H7 (cell line): ENCODE results near the gene CPLX1. TPM values are rescaled to one million over a fixed set of nuclear protein-coding genes. Genes with fewer than 3 reads are reported as not detected.
"Not testable (repeated sequence)": the region's sequence is repeated elsewhere in the genome, so short reads cannot be mapped to it uniquely, and the experiment has no call there.

Experiments
- DNase-seq: peaks from one replicate; pipeline ENCODE4 v3.0.0; 2012
- H3K27me3 ChIP-seq: 2 replicates; pipeline ENCODE4 v1.6.0; 2011; ENCODE audit warnings: mild to moderate bottlenecking, low read length; ENCODE audit not compliant: control insufficient read depth, insufficient read depth
- H3K36me3 ChIP-seq: replicated peaks from 2 replicates; pipeline ENCODE4 v1.5.1; 2011; ENCODE audit warnings: low read length; ENCODE audit not compliant: control insufficient read depth, insufficient read depth
- H3K4me3 ChIP-seq: 2 replicates; pipeline ENCODE4 v1.5.1; 2011; ENCODE audit warnings: low read depth, mild to moderate bottlenecking, control low read depth, low read length, moderate library complexity; ENCODE audit not compliant: insufficient read depth
- total RNA-seq: library from RNA; depleted of rRNA; stranded (reverse); fragments of >200 nt; shearing (Covaris generic); gene quantifications from 2 replicates; pipeline ENCODE4 v1.2.3, GENCODE V29; 2014

Gene CPLX1
- total RNA-seq, 1 experiment from 2014 or later, result 0.62 TPM

DNA sequence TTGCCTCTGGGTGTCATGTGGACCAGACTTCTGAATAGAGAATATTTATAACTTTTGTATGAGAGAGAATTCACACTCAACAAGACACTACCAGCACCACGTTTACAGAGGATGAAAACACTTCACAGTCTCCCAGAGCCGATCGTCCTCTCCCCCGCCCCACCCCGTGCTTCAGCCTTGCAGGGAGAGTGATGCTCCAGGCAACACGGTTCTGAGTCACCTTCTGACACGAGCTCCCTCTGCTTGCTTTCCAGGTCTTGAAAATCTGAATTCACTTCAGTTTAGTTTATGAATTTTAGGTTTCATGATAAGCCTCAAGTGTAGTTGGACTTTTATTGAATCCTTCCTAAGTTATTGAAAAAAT, 59.8 kb downstream of the CPLX1 start:
- no peaks in the 10 kb centered on the region for H3K27me3 ChIP-seq
- peak; percentile 62 for DNase-seq
- no peak overlapping the region for H3K4me3 ChIP-seq
- peaks cover 20% of the 10 kb centered on the region for H3K36me3 ChIP-seq

DNA sequence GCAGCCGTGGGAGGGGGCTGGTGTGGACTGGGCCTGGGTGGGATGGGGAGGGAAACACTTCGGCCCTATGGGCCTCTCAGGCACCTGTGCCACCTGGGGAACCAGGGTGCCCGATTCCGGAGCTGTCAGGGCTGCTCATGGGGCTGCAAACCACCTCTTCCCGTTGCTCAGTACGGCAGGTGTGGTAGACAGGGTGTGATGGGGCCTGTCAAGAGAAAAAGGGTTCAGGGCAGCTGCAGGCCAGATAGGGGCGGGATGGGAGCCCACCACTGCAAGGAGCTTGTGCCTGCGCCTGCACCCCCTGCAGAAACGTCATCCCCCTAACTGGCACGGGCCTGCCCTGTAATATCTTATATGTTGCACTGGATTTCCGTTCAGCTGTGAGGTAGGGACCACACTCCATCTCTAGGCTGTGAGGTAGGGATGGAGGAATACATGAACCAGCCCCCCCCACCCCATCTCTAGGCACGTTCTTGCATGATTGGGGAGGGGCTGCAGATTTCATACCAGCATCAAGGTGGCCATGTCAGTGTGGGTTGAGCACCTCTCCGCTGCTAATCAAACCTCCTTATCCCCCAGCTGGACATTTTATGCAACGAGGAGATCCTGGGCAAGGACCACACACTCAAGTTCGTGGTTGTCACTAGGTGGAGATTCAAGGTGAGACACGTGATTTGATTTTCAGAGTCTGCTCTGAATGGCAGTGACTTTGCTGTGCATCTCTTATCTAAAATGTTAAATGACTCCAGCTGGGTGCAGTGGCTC, 61.3 kb downstream of the CPLX1 start:
- Histone ChIP-seq H3K27me3 (no peaks in the 10 kb centered on the region), H3K36me3 (peaks cover 19% of the 10 kb centered on the region), H3K4me3 (no peak overlapping the region)
- DNase-seq, result peak; percentile 43

GRCh38 chr4:763922-764321, 62.0 kb downstream of the CPLX1 start:
- Histone ChIP-seq H3K27me3 (no peaks in the 10 kb centered on the region), H3K36me3 (peaks cover 18% of the 10 kb centered on the region), H3K4me3 (no peak overlapping the region)
- DNase-seq, result peak; percentile 57

DNA sequence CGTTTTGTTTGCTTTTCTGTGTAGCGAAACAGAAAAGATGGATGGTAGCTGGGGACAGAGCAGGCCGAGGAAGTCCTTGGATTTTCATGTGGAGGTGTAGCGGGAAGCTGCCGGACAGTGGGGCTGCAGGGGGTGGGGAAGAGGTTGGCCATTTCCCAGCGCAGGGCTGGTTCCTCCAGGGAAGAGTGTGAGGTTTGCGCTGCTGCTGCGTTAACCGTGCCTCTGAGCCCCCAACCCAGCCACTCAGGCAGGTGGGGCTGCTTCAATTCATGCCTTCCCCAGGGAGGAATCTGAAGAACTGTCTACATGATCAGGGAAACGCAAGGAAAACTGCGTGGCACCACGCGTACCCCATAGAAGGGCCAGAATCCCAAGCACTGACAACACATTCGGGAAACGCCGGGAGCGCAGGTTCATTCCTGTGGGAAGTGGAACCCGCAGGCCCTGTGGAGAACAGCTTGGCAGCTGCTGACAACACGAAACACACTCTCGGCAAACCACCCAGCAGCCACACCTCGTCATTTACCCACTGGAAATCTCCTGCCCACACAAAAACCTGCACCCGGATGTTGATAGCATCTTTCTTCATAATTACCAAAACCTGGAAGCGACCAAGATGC, 62.6 kb downstream of the CPLX1 start:
- peak; percentile 43 for DNase-seq
- no peaks in the 10 kb centered on the region for H3K27me3 ChIP-seq
- H3K4me3 ChIP-seq, result no peak overlapping the region
- H3K36me3 ChIP-seq, result peaks cover 18% of the 10 kb centered on the region

DNA sequence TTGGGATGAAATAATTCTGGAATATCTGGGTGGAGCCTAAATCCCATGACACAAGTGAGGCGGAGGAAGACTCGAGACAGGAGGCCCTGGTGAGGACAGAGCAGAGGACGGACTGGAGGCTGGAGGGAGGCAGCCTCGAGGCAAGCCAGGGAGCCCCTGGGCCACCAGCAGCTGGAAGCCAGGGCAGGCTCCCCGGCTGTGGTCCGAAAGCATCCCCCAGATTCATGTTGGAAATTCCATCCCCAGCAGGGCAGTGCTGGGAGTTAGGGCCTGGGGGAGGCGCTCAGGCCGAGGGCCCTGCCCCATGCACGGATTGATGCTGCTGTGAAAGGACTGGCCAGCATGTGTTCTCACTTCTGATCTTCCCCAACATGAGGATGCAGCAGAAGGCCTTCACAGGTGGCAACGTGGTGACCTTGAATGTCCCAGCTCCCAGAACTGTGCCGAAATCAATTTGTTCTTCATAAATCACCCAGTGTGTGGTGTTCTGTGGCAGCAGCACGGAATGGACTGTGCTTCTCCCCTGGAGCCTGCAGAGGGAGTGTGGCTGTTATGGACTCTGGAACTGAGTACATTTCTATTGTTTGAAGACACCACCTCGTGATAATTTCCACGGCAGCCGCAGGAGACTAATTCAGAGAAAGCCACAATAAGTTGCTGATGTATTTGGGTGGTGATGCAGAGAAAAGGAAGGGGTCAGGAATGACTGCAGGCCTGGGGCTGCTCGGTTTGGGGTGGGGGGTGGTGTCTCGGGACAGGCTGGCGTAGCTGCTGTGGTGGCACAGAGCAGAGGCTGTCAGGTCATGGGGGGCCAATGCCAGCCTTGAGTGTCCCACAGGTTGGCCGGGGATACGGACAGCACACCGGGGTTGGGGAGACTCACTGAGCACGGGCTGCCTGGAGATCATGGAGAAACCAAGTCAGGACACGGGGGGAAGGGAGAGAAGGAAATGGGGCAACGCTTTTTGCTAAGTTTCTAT, 63.4 kb downstream of the CPLX1 start:
- peak; percentile 69 for DNase-seq
- Histone ChIP-seq H3K27me3 (no peaks in the 10 kb centered on the region), H3K36me3 (peaks cover 18% of the 10 kb centered on the region), H3K4me3 (no peak overlapping the region)

DNA sequence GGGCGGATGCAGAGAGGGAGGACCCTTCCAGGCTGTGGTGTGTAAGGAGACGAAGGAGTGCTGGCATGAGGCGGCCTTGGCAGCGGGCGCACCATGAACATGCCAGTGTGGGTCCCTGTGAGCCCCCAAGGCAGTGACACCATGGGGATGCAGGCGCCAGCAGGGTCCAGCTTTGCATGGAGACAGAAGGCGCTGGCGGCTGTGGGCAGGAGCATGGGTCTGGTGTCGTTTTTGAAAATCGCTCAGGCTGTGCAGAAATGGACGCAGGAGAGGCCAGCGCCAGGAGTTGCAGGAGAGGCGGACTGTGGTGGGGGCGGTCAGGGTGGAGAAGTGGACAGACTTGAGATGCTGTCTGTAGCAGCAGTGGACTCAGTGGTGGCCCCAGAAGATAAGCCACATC, 64.2 kb downstream of the CPLX1 start:
- peak; percentile 29 for DNase-seq
- Histone ChIP-seq H3K27me3 (no peaks in the 10 kb centered on the region), H3K36me3 (peaks cover 16% of the 10 kb centered on the region), H3K4me3 (no peak overlapping the region)

DNA sequence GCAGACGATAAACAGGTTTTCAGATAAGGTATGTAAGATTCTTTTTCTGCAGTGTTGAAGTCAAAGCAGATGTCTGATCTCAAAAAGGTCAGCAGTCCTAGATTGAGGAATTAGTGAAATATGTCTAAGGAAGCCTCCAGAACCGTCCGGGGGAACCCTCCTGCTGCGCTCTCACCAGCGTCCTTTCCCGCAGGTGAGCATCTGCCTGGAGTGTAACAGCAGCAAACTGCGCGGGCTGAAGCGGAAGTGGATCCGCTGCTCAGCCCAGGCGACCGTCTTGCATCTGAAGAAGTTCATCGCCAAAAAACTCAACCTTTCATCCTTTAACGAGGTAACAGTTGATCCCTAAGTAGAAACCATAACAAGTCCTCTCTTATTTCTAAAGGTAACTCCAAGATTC, 64.8 kb downstream of the CPLX1 start:
- Histone ChIP-seq H3K4me3 (no peak overlapping the region), H3K27me3 (no peaks in the 10 kb centered on the region), H3K36me3 (peaks cover 14% of the 10 kb centered on the region)
- peak; percentile 23 for DNase-seq

GRCh38 chr4:760616-761015, 65.3 kb downstream of the CPLX1 start:
- peaks cover 12% of the 10 kb centered on the region for H3K36me3 ChIP-seq
- H3K27me3 ChIP-seq, result no peaks in the 10 kb centered on the region
- DNase-seq, result no peak
- no peak overlapping the region for H3K4me3 ChIP-seq

- DNase-seq, result peak; percentile 70
- H3K36me3 ChIP-seq, result peaks cover 12% of the 10 kb centered on the region
- not testable (repeated sequence) for H3K27me3 ChIP-seq
Observed at GRCh38 chr4:759810-760209, 66.1 kb downstream of the CPLX1 start.

DNA sequence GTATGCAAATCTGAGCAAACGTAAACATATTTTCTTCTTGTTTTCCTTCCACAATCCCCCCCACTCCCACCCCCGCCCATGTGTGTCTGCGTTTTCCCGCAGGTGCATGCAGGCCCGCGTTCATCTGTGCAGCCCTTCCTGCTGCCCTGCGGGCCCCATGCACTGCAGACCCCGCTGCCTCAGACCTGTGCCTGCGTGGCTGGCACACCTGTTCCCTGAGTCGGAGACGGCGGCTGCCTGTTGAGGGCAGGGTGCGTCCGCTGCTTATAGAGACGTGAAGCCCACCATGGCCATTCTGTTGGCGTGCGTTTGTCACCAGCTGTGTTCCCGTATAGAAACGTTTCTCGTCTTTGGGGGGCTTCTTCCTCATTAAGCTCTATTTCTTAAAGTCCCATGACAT, 68.8 kb downstream of the CPLX1 start:
- H3K27me3 ChIP-seq, result no peaks in the 10 kb centered on the region
- peaks cover 5% of the 10 kb centered on the region for H3K36me3 ChIP-seq
- H3K4me3 ChIP-seq, result no peak overlapping the region
- peak; percentile 23 for DNase-seq

More at GRCh38 chr4:759810-760209, 66.1 kb downstream of the CPLX1 start:
- not testable (repeated sequence) for H3K4me3 ChIP-seq

GRCh38 chr4:754221-755120, 71.5 kb downstream of the CPLX1 start:
- no peak for DNase-seq
- no peak overlapping the region for H3K4me3 ChIP-seq
- H3K36me3 ChIP-seq, result peaks cover 1% of the 10 kb centered on the region
- no peaks in the 10 kb centered on the region for H3K27me3 ChIP-seq

DNA sequence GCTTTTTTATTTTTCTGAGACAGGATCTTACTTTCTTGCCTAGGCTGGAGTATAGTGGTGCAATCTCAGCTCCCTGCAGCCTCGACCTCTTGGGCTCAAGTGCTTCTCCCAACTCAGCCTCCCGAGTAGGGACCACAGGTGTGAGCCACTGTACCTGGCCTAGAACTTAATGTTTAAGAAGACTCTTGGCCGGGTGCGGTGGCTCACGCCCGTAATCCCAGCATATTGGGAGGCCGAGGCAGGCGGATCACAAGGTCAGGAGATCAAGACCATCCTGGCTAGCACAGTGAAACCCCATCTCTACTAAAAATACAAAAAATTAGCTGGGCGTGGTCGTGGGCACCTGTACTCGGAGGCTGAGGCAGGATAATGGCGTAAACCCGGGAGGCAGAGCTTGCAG, 72.7 kb downstream of the CPLX1 start:
- not testable (repeated sequence) for H3K27me3 ChIP-seq, H3K4me3 ChIP-seq, H3K36me3 ChIP-seq, DNase-seq

- H3K4me3 ChIP-seq, result no peak overlapping the region
- H3K27me3 ChIP-seq, result no peaks in the 10 kb centered on the region
- peaks cover 4% of the 10 kb centered on the region for H3K36me3 ChIP-seq
- DNase-seq, result no peak
Observed at GRCh38 chr4:752196-752861, 73.6 kb downstream of the CPLX1 start.
